Hippocampal formation (tissue), 2 donors: ENCODE data around the gene LSR.
"Not testable (repeated sequence)": the region's sequence is repeated elsewhere in the genome, so short reads cannot be mapped to it uniquely, and the experiment has no call there.

ENCODE experiments used
- DNase-seq, 2 donors: peaks; one replicate each; lab custom pipeline; 2025; lab: John Stamatoyannopoulos, UW

The LSR gene

DNA sequence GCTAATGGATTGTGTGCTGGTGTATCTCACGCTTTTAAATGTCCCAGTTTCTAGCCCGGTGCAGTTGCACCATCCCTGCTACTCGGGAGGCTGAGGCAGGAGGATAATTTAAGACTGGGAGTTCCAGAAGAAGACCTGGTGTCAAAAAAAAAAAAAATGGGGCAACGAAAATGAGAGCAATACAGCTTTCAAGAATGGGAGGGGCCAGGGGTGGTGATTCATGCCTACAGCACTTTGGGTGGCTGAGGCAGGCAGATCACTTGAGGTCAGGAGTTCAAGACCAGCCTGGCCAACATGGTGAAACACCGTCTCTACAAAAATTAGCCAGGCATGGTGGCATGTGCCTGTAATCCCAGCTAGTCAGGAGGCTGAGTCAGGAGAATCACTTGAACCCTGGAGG lies 37.3 kb downstream of the LSR start:
- not testable (repeated sequence) for DNase-seq

DNA sequence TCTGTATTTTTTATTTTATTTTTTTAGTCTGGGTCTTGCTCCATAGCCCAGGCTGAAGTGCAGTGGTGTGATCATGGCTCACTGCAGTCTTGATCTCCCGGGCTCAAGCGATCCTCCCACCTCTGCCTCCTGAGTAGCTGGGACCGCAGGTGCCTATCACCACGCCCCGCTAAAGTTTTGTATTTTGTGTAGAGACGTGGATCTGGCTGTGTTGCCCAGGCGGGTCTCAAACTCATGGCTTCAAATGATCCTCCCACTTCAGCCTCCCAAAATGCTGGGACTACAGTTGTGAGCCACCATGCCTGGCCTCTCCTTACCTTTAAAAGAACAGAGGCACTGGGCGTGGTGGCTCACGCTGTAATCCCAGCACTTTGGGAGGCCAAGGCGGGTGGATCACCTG lies 38.9 kb downstream of the LSR start:
- DNase-seq = no peak

DNA sequence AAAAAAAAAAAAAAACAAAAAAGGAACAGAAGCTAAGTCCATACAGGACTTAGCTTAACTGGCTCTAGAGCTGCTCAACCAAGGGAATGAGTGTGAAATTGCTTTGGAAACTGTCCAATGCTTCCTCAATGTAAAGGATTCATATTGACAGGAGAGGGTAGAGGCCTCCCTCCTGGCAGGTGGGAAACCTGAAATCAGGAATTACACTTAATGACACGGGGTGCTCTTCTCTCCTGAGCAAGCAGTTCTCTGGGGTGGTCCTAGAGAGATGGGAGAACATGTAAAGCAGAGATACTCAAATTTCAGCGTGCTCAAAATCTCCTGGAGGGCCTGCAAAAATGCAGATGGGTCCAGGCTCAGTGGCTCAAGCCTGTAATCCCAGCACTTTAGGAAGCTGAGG lies 39.5 kb downstream of the LSR start:
- no peak for DNase-seq

DNA sequence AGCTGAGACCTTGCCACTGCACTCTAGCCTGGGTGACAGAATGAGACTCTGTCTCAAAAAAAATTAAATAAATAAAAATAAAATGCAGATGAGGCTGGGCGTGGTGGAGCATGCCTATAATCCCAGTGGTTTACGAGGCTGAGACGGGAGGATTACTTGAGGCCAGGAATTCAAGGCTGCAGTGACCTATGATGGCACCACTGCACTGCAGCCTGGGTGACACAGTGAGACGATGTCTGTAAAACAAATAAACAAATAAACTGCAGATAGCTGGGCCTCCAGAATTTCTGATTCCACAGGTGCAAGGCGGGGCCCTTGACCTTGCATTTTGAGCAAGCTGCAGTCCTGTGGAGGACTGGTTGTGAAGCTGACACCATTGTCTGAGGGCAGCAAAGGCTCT lies 40.1 kb downstream of the LSR start:
- DNase-seq = no peak

DNA sequence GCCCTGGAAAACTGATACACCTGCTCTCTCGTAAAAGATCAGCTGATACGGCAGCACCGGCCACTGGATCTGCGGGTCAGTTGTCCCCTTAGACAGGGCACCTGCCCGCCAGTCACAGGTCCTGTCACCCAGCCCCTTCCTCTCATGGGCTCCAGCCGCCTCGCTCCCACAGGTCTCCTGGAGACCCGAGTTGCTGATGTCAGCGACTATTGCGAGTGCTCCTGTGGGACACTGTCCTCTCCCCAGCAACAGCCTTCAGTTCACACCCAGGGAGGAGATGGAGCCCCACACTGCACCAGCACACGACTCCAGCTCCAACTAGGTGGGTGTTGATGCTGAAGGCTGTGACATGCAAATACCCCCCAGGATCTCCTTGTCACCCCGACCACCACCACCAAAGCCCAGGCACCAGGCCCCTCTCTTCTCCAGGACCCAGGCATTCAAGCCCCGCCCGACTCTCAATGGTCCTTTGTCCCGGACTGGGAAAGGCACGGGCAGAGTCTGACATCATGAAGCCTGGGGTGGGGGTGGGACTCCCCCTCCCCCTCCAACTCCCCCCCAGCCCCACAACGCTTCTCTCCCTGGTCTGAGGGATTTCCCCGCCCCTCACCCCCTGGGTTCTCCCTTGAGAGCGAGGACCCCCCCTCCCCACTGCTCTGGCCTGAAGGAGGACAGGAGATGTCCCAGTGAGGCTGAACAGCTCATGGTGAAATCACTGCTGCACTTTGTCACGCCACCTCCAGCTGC lies 41.8 kb downstream of the LSR start:
- DNase-seq = peak; percentile 72 to 78

DNA sequence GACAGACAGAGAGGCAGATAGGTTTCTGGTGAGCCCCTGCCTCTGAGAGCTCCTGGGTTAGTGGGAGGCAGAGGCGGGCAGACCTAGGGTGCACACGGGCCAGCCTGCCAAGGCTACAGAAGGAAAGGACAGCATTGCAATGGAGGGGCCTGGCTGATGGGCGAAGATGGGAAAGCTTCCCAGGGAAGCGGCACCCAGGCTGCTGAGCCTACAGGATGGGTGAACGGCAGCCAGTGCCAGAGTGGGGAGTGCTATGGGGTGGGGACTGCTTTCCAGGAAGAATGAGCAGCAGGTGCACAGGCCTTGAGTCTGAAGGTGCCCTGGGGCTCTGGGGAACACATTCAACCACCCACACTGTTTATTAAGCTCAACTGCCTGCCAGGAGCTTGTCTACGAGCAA lies 42.5 kb downstream of the LSR start:
- peak in 1 of 2 donors; percentile 69 for DNase-seq

DNA sequence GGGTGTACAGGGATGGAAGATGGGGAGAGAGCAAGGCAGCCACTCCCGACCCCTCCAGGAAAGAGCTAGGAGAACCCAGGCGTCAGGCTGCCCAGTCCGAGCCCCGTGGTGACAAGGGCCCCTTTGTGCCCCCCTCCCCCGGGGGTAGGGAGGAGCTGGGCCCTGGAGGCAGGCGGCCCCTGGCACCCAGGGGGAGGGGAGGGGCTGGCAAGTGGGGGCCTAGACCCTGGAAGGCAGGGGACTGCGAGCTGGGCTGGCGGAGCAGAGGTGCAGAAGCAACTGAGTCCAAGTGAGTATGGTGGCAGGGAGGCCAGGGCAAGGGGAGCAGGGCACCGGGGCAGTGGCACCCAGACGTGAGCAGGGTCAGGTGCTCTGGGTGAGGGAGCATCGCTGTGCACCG lies 43.1 kb downstream of the LSR start, which contains the start of gene MAG:
Gene MAG (plus strand): TSS at position 246 of the 400 bp plus-strand sequence. CDS start 3,248 bp downstream, outside the sequence.
- DNase-seq = peak; percentile 89 to 91

DNA sequence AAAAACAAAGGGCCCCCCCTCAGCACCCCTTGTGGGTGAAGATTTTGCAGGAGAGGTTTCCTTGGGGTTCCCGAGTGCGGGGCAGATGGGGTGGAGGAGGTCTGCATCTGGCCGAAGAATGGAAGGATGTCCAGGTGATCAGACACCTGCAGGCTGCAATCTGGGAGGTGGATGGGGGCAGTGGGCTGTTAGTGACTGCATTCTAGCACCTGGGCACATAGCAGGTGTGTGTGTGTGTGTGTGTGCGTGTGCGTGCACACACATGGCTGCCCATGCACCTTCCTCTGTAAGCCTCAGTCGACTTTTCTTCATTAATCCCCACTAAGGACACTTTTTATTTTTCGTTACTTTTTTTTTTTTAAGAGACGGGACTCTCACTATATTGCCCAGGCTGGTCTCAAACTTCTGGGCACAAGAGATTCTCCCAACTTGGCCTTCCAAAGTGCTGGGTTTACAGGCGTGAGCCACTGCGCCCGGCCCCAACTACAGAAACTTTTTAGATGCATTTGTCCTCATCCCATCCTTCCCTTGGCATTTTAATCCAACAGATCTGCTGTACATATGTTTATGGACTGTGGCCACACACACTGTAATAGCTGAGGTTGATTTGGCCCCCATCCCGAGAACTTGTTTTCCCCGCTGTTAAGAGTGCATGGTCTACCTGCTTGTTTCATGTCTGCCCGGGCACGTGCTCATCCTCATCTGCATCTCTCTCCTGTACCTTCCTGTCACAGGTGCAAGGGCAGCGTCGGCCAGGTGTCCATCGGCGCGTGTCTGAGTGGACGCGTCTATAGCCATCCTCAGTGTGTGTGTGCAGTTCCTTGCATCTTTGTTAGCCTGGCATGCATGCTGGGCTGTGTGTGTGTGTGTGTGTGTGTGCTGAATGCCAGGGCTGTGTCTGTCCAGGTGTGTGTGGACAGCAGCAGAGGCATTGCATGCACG lies 43.9 kb downstream of the LSR start:
- DNase-seq = no peak

DNA sequence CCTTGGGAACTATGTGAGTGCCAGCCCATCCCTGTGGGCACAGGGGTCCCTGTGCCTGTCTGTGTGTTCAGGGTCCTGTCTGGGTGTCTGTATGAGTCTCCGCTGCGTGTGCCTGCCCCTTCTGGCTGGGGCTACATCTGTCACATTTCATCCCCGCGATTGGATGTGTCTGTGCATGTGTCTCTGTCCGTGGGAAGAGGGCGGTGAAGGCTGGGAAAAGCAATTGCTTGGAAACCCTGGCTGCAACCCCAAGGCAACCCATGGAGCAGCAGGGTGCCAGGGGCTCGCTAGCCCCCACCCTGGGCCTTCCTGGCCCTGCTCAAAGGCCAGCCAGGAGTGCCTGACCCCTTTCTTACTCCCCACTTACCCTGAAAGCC lies 44.5 kb downstream of the LSR start:
- peak; percentile 38 to 65 for DNase-seq

DNA sequence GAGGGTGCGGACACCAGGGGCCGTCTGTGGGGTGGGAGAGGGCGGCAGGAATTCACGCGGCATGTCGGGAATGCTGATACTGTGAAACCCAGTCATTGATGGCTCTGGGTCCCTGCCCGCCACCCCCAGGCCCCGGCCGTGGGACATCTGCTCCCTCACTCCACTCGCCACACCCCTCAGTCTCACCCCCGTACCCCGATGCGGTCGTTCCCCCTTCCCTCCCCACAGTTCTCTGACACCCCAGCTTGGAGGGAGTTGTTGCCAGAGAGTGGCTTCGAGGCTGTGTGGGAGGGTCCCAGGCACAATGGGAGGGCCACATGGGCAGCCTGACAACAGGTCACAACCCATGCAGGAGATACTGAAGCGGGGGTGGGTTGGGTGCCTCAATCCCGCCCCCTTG lies 45.0 kb downstream of the LSR start:
- DNase-seq = no peak

DNA sequence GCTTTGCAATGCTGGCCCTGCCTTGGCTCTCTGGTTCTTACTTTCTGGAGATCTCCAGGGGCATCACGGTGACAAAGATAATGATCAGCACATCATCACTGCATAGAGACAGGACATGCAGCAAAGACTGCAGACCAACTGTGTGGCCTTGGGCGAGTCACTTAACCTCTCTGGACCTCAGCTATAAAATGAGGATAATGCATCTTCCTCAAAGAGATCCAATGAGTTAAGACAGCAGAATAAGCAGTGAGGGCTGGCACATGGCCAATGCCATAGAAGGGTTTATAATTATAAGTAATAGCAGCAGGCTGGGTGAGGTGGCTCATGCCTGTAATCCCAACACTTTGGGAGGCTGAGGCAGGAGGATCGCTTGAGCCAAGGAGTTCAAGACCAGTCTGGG lies 45.5 kb downstream of the LSR start:
- no peak for DNase-seq

DNA sequence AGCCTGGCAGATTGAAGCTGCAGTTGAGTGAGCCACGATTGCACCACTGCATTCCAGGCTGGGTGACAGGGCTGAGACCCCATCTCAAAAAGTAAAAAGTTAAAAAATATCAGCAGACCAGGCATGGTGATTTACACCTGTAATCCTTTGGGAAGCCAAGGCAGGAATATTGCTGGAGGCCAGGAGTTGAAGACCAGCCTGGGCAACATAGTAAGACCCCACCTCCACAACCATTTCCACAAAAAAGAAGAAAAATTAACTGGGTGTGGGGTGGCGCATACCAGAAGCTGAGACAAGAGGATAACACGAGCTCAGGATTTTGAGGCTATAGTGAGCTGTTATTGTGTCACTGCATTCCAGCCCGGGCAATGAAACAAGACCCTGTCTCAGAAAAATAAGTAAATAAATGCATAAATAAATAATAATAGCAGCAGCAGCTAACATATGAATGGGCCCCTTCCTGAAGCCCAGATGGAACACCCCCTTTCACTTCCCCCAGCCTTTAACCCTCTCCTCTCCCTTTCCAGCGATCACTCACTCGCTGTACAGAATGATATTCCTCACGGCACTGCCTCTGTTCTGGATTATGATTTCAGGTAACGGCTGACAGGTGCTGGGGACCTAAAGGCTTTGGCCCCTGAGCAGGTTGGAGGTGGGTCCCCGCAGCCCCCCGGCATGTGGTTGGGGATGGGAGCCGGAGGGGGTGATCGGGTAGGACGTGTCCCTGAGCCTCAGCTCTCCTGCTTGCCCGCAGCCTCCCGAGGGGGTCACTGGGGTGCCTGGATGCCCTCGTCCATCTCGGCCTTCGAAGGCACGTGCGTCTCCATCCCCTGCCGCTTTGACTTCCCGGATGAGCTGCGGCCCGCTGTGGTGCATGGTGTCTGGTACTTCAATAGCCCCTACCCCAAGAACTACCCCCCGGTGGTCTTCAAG lies 46.3 kb downstream of the LSR start:
- DNase-seq = no peak

DNA sequence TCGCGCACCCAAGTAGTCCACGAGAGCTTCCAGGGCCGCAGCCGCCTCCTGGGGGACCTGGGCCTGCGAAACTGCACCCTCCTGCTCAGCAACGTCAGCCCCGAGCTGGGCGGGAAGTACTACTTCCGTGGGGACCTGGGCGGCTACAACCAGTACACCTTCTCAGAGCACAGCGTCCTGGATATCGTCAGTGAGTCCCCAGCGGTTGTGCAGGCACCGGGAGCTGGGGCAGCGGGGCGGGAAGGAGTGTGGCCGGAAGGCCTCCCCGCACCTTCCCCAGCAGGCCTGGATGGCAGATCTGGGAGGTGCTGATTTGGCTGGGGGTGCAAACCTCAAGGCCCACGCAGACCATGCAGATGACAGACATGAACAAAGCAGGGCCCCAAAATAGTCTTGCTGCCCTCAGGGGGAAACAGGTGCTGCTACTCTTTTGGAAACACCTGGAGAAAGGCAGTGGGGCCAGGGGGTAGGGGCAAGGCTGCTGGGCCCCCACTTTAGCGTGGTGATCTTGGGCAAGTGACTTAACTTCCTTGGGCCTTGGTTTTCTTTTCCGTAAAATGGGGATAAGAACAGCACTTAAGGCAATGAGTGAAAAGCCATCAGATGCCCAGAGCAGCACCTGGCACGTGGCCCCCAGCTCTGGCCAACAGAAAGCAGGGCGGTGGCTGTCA lies 47.1 kb downstream of the LSR start:
- DNase-seq = no peak

DNA sequence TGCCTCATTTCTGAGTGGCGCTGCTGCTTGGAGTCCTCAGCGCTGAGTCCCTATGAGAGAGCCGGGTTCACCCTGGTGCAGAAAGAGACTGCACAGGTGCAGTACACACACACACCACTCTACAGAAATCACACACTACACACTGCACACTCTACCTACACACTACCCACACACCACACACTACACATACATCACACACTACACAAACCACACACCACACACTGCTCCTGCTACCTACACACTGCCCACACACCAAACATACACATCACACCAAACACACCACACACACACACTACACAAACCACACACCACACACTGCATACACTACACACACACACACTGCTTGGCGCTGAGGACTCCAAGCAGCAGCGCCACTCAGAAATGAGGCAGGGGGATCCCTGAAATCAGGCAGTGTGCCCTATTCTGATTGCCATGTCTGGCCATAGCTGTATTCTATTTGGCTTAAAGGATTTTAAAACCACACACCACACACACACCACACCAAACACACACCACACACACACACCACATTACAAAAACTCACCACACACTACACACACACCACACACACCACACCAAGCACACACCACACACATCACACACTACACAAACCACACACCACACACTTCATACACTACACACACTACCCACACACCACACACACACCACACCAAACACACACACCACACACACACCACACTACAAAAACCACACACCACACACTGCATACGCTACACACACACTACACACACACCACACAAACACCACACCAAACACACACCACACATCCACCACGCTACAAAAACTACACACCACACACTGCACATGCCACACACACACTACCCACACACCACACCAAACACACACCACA lies 48.1 kb downstream of the LSR start:
- DNase-seq = no peak

DNA sequence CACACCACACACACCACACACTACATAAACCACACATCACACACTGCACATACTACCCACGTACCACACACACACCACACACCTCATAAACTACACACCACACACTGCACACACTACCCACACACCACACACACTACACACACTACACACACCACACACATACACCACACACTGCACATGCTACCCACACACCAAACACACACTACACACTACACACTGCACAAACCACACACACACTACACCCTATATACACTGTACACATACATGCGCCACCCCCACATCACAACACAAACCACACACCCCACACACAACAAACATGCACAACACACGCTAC lies 48.7 kb downstream of the LSR start:
- DNase-seq = no peak

DNA sequence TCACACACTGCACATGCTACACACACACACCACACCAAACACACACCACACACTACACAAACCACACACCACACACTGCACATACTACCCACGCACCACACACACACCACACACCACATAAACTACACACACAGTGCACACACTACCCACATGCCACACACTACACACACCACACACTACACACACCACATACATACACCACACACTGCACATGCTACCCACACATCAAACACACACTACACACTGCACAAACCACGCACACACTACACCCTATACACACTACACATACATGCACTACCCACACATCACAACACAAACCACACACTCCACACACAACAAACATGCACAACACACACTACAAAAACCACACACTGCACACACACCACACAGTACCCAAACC lies 49.1 kb downstream of the LSR start:
- no peak for DNase-seq

DNA sequence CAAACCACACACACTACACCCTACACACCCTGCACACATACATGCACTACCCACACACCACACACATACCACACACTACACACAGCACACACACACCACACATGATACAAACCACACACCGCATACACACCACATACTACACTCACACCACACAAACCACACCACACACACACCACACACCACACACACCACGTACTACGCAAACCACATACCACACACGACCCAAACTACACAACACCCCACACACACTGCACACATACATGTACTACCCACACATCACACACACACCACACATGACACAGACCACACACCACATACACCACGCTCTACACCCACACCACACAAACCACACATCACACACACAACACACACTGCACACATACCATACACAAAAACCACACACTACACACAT lies 49.8 kb downstream of the LSR start:
- DNase-seq = no peak

DNA sequence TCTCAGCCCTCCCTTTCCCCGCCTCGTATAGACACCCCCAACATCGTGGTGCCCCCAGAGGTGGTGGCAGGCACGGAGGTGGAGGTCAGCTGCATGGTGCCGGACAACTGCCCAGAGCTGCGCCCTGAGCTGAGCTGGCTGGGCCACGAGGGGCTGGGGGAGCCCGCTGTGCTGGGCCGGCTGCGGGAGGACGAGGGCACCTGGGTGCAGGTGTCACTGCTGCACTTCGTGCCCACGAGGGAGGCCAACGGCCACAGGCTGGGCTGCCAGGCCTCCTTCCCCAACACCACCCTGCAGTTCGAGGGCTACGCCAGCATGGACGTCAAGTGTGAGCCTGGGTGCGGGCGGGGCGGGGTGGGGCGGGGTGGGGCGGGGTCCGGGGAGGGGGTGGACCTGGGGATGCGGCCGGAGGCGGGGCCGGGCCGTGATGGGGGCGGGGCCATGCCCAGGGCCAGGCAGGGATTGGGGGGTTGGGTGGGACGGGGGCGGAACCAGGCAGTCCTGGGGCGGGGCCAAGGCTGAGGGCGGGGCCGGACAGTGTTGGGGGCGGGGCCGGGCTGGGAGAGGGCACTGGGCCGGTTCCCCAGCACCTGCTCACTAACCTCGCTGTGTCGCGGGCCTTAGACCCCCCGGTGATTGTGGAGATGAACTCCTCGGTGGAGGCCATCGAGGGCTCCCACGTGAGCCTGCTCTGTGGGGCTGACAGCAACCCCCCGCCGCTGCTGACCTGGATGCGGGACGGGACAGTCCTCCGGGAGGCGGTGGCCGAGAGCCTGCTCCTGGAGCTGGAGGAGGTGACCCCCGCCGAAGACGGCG lies 50.9 kb downstream of the LSR start:
- DNase-seq = peak; percentile 41 to 77

DNA sequence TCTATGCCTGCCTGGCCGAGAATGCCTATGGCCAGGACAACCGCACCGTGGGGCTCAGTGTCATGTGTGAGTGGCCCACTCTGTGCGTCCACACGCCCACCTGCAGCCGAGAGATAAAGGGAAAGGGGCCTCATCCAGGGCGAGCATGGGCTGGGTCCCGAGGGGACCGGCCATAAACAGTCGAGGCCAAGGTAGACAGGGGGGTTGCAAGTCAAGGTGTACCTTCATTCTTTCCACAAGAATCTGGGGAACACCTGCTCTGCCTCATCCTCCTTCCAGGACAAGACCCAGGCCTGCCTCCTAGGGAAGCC lies 51.5 kb downstream of the LSR start:
- no peak for DNase-seq

DNA sequence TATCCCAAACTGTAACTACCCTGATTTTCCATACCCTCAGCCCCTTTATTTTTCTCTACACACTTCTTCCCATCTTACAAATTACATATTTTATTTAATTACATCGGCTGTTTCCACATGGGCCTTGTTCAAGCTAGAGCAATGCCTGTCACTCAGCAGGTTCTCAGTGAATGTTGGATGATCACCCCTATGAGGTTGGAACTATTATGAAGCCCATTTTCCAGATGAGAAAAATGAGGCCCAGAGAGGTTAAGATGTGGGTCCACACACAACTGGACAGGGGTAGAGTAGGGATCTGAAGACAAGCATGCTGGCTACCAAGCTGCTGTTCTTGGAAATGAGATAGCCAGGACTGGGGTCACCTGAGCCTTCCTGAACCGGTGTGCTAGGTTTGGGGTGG lies 53.2 kb downstream of the LSR start:
- no peak for DNase-seq
